ENCODE results near the gene MCF2L.

DNA sequence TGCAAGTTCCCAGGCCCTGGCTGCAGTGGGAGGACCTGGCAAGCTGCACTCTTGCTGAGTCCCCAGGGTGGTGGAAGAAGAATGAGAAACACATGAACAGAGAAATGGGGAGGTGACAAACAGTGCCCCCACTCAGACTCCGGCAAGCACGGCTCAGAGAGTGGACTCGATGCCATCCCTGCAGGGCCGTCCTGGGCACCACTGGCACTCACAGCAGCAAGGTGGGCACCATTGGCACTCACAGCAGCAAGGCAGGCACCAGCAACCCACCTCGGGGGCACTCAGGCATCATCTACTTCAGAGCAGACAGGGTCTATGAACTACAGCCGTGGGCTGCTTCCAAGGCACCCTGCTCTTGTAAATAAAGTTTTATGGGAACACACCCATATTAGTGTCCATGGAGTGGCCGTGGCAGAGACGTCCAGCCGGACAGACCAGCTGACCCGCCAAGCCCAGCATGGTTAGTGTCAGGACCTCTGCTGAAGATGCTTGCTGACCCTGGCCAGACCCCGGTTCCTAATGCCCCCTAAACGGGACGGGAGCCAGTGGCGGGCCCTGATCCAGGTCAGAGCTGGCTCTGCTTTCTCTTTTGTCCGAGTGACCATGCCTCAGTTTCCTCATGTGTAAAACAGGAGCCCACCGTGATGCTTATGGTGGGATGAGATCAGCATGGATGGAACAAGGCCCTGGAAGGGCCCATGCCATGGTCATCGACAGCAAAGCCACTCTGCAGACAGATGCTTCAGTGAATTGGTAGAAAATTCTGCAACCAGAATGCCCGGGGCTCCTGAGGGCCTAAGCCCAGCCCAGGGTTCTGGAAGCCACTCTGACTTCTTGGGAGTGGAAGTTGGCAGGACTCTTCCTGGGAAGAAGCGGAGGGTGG lies 151.5 kb downstream of the MCF2L start:
- no peak for TF ChIP-seq ZFP3 (CRISPR knock-in tag; IDR thresholded peaks at IDR 0.05)
- TF ChIP-seq, protein P1, sequence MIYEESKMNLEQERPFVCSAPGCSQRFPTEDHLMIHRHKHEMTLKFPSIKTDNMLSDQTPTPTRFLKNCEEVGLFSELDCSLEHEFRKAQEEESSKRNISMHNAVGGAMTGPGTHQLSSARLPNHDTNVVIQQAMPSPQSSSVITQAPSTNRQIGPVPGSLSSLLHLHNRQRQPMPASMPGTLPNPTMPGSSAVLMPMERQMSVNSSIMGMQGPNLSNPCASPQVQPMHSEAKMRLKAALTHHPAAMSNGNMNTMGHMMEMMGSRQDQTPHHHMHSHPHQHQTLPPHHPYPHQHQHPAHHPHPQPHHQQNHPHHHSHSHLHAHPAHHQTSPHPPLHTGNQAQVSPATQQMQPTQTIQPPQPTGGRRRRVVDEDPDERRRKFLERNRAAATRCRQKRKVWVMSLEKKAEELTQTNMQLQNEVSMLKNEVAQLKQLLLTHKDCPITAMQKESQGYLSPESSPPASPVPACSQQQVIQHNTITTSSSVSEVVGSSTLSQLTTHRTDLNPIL (CRISPR knock-in tag; IDR thresholded peaks at IDR 0.05; ENCODE audit: low read depth), result no peak
- TF ChIP-seq, protein P2, sequence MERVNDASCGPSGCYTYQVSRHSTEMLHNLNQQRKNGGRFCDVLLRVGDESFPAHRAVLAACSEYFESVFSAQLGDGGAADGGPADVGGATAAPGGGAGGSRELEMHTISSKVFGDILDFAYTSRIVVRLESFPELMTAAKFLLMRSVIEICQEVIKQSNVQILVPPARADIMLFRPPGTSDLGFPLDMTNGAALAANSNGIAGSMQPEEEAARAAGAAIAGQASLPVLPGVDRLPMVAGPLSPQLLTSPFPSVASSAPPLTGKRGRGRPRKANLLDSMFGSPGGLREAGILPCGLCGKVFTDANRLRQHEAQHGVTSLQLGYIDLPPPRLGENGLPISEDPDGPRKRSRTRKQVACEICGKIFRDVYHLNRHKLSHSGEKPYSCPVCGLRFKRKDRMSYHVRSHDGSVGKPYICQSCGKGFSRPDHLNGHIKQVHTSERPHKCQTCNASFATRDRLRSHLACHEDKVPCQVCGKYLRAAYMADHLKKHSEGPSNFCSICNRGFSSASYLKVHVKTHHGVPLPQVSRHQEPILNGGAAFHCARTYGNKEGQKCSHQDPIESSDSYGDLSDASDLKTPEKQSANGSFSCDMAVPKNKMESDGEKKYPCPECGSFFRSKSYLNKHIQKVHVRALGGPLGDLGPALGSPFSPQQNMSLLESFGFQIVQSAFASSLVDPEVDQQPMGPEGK (CRISPR knock-in tag; IDR thresholded peaks at IDR 0.05; ENCODE audit: borderline replicate concordance), result no peak
- TF ChIP-seq ISL1 (CRISPR knock-in tag; IDR thresholded peaks at IDR 0.05), result no peak
